Stimulated activated CD8-positive, alpha-beta memory T cell treated with anti-CD3 and anti-CD28 coated beads, Interleukin-4, amount 100 ng/mL, for 1 hour (primary cell): ENCODE data around the gene SH3BP1.
"Not testable (repeated sequence)": the region's sequence is repeated elsewhere in the genome, so short reads cannot be mapped to it uniquely, and the experiment has no call there.

ENCODE experiments used
- DNase-seq, 2 donors: peaks; one replicate each; pipeline ENCODE4 v3.0.0-alpha.2; 2020; ENCODE audit warnings: low read depth in 2 of 2, low spot score in 1 of 2

Gene SH3BP1

DNA sequence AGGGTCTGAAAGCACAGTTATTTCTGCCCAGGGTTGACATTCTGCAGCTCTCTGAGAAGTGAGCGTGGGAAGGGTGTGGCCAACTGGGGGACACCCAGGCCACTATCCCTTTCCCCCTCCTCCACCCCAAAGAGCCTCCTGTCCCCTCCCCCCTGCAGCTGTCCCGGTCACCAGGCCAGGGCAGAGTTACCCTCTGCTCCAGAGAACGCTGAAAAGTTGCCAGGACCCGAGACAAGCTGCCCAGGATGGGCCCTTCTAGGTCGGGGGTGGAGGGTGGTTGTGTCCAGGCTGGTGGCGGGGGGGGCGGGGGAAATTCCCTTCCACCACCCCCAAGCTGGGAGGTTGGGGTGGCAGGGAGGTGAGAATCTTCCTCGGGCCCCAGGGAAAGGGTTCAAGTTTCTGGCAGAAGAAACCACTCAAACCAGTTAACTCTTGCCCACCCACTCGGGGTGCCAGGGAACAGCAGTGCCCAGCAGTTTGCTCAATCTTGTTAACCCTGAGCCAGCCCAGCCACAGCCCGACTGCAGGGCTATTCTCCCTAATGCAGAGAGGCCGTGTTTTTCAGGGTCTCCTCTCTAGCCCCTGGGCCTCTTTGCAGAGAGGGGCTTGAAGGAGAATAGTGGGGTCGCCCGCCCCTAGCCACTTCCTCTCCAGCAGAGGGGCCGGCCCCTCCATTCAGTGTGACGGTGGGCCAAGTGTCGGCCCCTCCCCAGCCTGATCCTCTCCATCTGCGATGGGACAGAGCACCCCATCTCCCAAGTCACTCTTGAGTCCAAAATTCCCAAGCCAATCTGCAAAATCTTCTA lies 36.7 kb downstream of the SH3BP1 start:
- no peak for DNase-seq

DNA sequence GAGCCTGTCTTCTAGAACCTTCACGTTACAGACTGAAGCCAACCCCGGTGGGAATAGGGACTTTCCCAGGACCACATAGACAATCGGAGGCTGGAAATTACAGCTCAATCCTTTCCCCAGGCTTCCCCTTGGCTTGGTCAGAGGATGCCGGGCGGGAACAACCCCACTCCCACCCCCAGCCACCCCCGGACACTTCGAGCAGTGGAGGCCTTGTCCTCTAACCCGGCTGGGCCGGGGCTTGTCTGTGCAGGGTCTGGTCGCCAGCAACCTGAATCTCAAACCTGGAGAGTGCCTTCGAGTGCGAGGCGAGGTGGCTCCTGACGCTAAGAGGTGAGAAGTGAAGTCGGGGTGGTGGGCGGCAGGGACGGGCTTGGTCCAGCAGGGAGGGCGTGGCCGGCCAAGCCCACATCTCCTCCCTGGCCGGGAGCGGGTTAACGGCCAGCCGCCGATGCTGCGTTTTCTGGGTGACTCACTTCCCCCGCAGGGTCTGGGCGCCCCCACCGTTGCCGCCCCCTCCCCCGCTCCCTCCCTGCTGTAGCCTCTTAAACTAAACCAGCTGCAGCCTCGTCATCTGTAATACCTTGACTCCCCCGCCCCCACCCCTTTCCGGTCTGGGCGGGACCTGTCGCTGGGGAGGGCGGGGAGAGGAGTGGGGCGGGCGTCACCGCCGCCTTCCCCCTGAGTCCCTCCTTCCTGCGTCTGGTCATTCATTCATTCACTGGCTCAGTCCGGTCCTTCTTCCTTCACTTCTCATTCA lies 37.4 kb downstream of the SH3BP1 start:
- peak; percentile 89 to 91 for DNase-seq

DNA sequence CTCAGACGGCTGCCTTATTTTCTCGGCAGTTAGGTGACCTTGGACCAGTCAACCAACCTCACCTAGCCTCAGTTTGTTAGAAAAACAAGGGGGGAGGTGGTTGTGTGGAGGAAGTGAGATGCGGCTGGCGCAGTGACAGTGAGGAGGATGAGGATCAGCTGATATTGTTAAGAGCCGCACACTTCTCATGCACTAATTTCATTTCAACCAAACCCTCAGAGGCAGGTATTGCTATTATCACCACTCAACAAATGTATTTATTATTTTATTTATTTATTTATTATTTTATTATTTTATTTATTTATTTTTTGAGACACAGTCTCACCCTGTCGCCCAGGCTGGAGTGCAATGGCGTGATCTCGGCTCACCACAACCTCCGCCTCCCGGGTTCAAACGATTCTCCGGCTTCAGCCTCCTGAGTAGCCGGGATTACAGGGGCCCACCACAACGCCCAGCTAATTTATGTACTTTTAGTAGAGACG lies 38.1 kb downstream of the SH3BP1 start:
- peak in 1 of 2 donors; percentile 34 for DNase-seq

DNA sequence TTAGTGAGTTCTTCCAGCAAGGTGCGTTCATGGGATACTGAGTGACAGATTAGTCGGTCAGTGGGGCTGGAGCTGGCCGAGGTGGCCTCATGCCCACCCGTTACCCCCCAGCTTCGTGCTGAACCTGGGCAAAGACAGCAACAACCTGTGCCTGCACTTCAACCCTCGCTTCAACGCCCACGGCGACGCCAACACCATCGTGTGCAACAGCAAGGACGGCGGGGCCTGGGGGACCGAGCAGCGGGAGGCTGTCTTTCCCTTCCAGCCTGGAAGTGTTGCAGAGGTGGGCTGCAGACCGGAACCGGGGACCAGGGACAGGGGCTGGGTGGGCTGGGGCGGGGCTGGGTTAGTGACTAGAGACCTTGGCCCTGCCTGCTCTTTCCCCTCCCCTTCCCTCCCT lies 38.9 kb downstream of the SH3BP1 start:
- no peak for DNase-seq

DNA sequence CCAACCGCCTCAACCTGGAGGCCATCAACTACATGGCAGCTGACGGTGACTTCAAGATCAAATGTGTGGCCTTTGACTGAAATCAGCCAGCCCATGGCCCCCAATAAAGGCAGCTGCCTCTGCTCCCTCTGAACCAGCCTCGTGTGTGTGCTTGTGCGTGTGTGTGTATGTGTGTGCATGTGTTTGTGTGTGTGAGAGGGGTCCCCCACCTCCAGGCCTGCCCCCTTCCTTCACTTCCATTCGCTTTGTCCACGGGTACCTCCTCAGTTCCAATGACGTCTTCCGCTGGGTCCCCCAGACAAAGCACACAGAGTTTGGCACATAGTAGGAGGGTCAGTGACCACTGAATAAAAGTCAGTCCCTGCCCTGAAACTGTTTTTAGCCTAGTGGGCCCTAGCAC lies 40.2 kb downstream of the SH3BP1 start:
- no peak for DNase-seq

DNA sequence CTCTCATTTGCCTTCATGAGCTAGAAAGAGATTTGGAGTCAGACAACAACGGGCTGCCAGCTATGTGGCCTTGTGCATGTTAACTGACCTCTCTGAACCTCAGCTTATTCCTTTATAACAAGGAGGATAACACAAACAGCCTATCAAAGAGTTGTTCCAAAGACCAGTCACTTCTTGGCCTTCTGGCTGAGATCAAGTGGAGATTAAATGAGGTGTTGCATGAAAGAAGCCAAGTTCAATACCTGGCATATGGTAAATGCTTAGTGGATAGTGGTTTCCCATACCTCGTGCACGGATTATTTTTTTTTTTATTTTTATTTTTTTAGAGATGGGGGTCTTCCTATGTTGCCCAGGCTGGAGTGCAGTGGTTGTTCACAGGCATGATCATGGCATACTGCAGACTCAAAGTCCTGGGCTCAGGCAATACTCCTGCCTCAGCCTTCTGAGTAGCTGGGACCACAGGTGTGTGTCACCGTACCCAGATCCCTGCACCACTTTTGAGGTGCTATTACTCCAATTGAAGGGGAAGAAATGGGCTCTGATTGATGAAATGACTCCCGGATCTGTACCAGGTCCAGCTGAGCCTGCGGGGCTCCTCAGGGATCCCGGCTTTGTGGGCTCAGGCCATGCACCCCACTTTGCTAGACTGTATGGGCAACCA lies 40.9 kb downstream of the SH3BP1 start:
- DNase-seq: no peak

DNA sequence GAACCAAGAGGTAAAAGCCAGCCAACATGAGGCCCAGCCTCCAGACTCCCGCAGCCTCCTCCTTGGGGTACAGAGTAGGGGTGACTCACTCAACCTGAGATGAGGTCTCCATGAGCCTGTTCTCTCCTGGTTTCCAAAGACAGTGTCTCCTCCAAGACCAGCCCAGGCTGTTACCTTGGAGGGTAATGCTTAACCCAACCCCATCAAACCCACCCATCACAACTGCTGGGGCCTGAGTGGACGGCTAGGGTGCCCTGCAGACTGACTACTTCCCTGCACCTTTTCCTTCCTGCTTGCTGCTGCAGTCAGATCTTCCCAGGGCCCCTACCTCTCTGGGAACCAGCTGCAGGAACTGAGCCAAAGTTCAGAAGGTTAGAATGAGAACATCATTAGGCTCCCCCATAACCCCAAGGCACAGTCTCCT lies 41.5 kb downstream of the SH3BP1 start:
- DNase-seq: no peak

DNA sequence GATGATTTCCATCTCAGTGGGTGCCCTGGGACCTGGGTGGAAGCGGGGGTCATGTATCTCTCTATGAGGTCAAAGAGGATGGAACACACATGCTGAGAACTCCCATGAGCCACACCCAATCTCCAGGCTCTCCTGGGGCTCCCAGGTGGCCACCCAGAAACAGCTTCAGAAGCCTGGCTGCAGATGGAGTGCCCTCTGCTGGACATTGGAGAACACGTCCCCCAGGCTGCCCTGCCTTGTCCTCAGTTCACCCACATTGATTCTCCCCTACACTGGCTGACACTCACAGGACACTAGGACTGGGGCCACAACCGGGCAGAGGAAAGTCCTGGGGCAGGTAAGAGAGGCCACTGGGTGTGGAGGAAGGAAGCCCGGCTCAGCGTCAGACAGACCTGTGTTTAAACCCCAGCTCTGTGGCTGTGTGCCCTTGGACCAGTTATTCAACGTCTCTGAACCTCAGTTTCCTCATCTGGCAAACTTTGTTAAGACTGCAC lies 42.1 kb downstream of the SH3BP1 start:
- peak in 1 of 2 donors; percentile 64 for DNase-seq

DNA sequence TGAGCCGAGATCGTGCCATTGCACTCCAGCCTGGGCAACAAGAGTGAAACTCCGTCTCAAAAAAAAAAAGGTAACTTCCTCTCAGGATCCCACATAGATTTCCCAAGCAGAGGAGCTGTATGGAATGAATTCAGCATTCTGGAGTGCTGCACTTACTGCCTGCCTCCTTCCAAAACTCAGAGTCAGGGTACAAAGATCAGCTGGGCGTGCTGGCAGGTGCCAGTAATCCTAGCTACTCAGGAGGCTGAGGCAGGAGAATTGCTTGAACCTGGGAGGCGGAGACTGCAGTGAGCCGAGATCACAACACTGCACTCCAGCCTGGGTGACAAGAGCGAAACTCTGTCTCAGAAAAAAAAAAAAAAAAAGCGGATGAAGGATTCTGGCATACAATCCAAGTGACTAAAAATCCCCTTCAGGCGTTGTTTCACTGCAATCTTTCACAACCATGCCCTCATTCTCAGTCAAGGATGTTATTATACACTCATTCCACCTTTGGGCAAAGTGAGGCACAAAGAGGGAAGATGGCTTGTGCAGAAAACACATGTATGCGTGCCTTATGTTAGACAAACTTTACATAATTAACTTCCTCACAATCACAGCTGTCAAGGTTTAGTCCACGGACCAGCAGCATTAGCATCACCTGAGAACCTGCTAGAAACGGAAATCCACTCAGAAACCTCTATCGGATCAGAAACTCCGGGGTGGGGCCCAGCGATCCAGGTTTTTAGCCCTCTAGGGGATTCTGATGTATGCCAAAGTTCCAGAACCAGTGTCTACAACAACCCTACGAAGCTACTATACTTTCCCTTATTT lies 45.5 kb downstream of the SH3BP1 start:
- no peak for DNase-seq

DNA sequence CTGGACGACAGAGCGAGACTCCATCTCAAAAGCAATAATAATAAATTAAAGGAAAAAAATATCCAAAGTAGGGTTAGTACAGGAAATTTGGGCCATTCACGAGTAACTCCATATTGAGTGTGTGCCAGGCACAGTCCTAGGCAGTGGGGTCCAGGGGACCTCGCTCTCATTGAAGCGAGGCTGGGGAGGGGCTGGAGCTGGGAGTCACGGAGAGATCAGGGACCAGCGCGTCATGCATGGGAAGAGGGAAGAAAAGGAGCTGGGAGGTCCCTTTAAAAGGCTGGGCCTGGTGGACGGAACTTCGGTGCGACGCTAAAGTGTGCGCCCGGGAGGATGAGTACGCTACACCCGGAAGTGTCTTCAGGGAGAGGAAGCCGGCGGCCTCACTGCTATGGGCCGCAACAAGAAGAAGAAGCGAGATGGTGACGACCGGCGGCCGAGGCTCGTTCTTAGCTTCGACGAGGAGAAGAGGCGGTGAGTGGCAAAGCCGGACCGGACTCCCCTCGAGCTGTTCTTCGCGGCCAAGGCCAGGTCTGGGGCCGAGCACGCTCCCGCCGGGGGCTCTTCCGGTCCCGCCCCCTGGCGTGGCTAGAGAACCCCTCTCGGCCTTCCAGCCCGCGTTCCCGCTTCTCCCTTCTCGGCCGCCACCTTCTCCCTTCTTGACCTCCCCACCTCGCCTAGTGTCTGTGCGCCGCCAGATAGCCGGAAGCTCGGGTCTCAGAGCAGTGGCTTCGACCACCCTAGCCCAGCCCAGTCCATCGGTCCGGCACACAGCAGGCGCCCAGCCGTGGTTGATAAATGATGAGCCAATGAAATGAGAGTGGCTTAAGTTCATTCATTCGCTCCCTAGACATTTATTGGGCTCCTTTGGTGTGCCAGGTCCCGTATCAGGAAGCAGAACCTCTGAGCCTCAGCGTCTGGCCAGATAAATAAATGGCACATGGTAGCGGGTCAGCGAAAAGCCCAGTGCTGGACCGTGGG lies 46.8 kb downstream of the SH3BP1 start, which contains the start of gene NOL12:
Gene NOL12 (plus strand): TSS at position 342 of the 981 bp plus-strand sequence. CDS start 50 bp downstream, at position 392.
- peak; percentile 49 to 50 for DNase-seq

DNA sequence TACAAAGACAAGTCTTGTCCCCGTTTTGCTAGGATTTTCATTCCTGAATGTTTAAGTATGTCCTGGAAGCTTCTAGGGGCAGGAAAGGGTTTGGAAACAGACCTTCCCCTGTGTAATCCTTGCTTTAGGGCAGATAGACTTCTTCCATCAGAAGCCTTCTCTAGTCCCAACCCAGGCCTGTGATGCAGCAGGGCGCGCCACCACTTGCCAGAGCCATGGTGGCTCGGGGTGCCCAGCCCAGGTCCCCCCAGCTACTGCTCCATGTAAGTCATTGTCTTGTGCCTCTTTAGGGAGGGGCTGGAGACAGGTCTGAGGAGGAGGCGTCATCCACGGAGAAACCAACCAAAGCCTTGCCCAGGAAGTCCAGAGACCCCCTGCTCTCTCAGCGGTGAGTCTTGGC lies 50.9 kb downstream of the SH3BP1 start:
- DNase-seq: no peak

DNA sequence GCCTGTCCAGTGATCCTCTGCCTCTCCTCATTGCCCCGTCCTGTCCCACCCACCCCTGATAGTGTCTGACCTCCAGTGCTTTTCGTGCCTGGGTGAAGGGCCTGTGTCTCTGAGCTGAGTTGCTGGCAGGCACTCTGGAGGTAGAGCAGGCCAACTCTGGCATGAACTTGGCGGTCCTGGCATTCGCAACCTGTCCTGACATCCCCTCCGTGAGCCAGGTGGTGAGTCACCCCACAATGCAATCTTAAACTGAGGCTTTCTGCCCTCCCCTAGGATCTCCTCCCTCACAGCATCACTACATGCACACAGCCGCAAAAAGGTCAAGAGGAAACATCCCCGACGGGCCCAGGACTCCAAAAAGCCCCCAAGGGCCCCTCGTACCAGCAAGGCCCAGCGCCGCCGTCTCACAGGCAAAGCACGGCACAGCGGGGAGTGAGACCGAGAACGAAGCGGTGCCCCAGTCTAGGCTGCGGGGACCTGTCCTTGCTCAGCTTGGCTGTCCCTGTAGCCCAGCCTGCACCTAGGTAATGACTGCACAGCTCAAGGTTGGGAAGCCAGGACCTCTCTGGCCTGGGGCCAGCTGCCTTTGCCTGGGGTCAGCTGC lies 51.5 kb downstream of the SH3BP1 start:
- DNase-seq: no peak

DNA sequence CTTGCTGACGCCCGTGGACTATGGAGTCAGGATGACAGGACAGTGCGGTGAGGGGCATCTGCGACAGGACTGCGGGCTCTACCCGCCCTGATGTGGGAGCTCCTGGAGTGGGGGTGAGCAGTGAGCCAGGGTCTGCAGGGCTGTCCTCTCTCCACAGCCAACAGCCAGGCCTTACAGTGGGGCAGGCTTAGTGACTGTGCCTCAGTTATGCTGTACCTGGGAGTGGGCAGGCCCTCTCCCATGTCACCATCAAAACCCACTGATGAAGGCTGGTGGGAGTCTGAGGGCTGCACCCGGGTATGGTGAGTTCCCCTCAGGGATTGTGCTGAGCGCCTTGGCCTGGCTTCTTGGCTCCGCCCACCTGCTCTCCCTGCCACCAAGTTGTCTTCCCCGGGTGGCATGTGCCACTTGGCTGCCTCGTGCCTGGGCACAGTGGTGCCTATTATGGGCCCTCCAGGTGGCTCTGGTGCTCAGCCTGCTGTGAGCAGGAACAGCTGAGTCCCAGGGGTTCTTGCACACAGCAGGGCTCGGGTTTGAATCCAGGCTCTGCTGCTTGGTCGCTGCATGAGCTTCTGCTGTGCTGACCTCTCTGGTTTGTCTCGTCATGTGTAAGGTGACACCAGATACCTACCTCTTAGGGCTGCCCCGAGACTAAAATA lies 53.3 kb downstream of the SH3BP1 start:
- no peak for DNase-seq

DNA sequence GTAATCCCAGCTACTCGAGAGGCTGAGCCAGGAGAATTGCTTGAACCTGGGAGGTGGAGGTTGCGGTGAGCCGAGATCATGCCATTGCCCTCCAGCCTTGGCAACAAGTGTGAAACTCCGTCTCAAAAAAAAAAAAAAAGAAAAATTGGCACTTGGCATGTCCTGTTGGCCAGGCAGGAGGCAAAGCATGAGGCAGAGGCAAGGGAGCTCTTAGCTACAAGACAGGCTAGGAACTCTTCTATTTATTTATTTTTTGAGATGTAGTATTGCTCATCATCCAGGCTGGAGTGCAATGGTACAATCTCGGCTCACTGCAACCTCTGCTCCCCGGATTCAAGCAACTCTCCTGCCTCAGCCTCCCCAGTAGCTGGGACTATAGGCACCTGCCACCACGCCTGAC lies 54.7 kb downstream of the SH3BP1 start:
- DNase-seq: not testable (repeated sequence)

DNA sequence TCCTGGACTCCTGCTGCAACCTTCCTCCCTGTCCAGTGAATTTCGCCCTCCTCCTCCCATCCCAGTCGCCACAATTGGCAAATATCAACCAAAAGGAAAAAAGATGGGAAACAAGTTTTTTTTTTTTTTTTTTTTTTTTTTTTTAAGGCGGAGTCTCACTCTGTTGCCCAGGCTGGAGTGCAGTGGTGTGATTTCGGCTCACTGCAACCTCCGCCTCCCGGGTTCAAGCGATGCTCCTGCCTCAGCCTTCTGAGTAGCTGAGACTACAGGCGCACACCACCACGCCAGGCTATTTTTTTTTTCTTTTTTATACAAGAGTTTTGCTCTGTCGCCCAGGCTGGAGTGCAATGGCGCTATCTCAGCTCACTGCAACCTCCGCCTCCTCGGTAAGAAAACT lies 56.8 kb downstream of the SH3BP1 start:
- not testable (repeated sequence) for DNase-seq

DNA sequence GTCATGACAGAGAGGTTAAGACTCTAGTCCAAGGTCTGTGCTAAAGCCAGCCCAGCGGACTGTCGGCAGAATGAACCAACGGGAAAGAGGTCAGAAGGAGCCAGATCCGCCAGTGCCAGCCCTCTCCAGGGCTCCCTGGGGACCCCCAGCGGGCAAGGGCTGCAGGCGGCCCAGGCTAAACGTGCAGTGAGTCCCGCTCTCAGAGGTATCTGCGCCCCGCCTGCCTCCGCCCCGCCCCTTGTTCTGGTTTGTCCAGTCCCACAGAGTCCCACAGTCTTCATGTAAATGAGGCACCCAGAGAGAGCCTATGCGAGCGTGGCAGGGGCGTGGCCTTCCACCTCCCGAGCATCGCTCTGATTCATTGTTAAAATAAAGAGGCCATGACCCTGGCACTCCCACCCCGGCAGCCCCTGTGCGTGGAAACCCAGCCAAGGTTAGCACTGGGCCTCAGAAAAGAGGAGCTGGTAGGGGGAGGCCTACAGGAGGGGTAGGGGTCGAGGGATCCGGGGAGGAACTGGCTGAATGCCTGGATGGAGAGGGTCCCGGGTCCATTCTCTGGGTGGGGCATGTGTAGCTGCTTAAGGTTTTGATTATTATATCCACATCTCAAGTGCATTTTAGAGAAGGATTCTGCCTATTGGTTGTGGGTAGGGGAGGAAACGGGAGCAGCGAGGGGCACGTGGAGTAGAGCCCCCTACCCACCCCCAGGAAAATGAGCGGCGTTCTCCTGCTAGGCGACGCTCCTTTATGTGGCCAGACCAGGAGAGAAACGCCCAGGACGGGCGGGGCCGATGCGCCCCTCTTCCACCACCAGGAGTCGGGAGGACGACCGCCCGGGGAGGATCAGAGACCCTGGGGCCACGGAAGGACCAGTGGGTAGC lies 57.4 kb downstream of the SH3BP1 start, which contains the start of gene TRIOBP:
Gene TRIOBP (plus strand): TSS at position 392 of the 881 bp plus-strand sequence. CDS start 4,318 bp downstream, outside the sequence.
- DNase-seq: peak; percentile 52 to 55

DNA sequence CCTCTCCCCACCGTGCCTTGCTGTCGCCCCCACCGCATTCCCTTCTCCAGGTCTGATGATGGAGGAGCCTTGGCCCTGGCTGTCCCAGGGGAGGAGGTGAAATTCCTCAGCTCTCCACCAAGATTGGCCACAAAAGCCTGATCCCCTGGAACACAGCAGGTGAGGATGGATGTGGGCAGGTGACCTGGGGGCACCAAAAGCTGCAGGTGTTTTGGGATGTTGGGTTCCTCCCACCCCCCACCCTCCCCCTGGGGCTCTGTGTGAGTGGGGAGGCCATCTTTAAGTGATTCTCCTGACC lies 58.0 kb downstream of the SH3BP1 start:
- DNase-seq: no peak
